ENCODE measurements around the gene KCNT2.

Gene KCNT2

DNA sequence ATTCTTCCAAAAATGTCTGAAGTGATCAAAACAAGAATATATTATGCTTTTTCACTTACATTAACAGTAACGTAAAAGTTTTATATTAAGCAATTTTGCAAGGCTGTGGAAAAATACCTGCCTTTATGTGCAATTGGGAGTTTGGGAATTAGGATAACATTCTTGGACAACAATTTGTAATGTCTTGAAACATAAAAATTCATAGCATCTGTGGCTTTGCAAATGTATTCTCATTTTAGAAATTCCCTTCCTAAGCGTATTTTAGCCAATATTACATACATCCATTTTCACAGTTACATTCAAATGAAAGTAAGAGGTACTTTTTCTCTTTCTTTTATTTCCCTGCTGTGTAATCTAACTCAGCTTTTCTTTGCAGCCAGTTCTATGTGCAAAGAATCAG, 30.2 kb upstream of the KCNT2 start:
- Histone ChIP-seq H3K4me1 (no peaks in the 10 kb centered on the region), H3K4me2 (no peak overlapping the region), H3K9me3 (replicated peaks in 1 of 11) (no peaks in the 10 kb centered on the region), H3K9ac (no peak overlapping the region), H3K36me3 (no peaks in the 10 kb centered on the region), H3K4me3 (no peak overlapping the region), H3K27me3 (no peaks in the 10 kb centered on the region), H4K20me1 (no peaks in the 10 kb centered on the region), H3K27ac (no peak overlapping the region)
- no peak for TF ChIP-seq Cebpa-rat (IDR thresholded peaks at IDR 0.05)

DNA sequence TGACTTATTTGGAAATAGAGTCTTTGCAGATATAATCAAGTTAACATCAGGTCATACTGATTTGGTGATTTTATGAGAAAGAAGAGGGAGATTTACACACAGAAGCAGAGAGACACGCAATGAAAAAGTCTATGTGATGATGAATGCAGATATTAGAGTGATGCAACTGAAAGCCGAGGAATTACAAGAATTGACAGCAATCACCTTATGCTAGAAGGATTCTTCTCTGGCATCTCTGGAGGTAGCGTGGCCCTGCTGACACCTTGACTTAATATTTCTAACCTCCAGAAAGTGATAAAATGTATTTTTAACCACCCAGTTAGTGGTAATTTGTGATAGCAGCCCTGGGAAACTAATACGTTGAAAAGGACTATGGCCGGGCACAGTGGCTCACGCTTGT, 29.4 kb upstream of the KCNT2 start:
- H4K20me1 ChIP-seq, result no peaks in the 10 kb centered on the region
- no peak overlapping the region for H3K27ac ChIP-seq
- H3K27me3 ChIP-seq, result no peaks in the 10 kb centered on the region
- H3K9me3 ChIP-seq (replicated peaks in 1 of 11), result no peaks in the 10 kb centered on the region
- no peaks in the 10 kb centered on the region for H3K36me3 ChIP-seq
- H3K4me3 ChIP-seq, result no peak overlapping the region
- no peak for TF ChIP-seq Cebpa-rat (IDR thresholded peaks at IDR 0.05)
- no peaks in the 10 kb centered on the region for H3K4me1 ChIP-seq
- H3K9ac ChIP-seq, result no peak overlapping the region
- no peak overlapping the region for H3K4me2 ChIP-seq

DNA sequence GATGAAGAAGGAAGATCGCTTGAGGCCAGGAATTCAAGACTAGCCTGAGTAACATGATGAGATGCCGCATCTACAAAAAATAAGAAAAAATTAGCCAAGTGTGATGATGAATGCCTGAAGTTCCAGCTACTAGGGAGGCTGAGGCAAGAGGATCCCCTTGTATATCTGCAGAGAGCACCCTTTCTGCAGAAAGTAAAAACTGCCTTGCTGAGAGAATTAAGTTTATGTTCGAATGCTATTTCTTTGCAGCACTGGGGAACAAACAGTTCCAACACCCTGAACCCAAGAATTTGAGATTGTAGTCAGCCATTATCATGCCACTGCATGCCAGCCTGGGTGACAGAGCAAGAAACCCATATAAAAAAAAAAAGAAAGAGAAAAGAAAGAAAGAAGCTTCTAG, 20.6 kb upstream of the KCNT2 start:
- TF ChIP-seq Cebpa-rat (IDR thresholded peaks at IDR 0.05), result no peak
- Histone ChIP-seq H4K20me1 (no peaks in the 10 kb centered on the region), H3K9ac (no peak overlapping the region), H3K4me2 (no peak overlapping the region), H3K9me3 (replicated peaks in 1 of 11) (peaks cover 8 to 16% (median 12%) of the 10 kb centered on the region in 11 experiments; a peak in 20 of 22 replicates), H3K4me3 (no peak overlapping the region), H3K27ac (no peak overlapping the region), H3K4me1 (no peaks in the 10 kb centered on the region), H3K36me3 (no peaks in the 10 kb centered on the region), H3K27me3 (no peaks in the 10 kb centered on the region)

DNA sequence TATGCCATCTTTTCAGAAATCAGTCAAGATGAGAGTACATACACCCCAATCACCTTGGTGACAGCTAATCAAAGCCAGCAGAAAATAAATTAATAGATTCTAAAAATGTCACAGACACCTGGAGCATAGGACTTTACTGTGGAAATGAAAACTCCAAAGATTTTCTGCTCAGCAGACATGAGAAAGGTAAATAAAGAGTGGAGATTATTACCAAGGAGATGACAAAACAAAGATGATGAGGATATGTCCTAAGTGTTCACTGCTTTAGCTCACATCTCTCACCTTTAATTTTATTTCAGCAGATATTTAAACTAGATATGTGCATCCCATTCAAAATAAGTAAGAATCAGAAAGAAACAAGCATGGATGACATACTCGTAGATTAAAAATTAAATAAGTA, 14.8 kb upstream of the KCNT2 start:
- Histone ChIP-seq H3K4me3 (no peak overlapping the region), H3K4me2 (no peak overlapping the region), H3K9me3 (replicated peaks in 1 of 11) (peaks cover 0 to 5% (median 1%) of the 10 kb centered on the region in 11 experiments; a peak in 6 of 22 replicates), H3K4me1 (no peaks in the 10 kb centered on the region), H3K27me3 (no peaks in the 10 kb centered on the region), H4K20me1 (no peaks in the 10 kb centered on the region), H3K9ac (no peak overlapping the region), H3K27ac (no peak overlapping the region), H3K36me3 (no peaks in the 10 kb centered on the region)
- no peak for TF ChIP-seq Cebpa-rat (IDR thresholded peaks at IDR 0.05)

DNA sequence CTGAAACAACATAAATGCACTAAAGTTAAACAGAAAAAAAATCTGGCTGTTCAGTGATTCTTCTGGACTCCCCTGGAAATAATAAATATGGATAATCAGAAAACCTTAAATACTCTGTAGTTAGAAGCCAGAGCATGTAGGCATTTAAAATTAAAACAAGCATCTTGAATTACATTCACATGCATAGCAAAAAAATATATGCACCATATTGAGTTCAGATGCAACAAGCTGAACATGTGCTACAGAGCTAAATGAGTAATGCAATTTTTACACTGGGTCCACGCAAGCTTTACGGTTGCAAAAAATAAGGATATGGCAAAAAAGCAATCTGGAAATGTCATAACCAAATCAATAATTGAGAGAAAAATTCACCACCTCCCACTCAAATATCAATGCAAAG, 11.5 kb upstream of the KCNT2 start:
- H3K4me3 ChIP-seq, result no peak overlapping the region
- H3K27ac ChIP-seq, result no peak overlapping the region
- H3K36me3 ChIP-seq, result no peaks in the 10 kb centered on the region
- H3K9me3 ChIP-seq (replicated peaks in 1 of 11), result no peaks in the 10 kb centered on the region
- no peaks in the 10 kb centered on the region for H3K27me3 ChIP-seq
- no peak for TF ChIP-seq Cebpa-rat (IDR thresholded peaks at IDR 0.05)
- H3K4me2 ChIP-seq, result no peak overlapping the region
- H3K9ac ChIP-seq, result no peak overlapping the region
- no peaks in the 10 kb centered on the region for H4K20me1 ChIP-seq
- H3K4me1 ChIP-seq, result no peaks in the 10 kb centered on the region

DNA sequence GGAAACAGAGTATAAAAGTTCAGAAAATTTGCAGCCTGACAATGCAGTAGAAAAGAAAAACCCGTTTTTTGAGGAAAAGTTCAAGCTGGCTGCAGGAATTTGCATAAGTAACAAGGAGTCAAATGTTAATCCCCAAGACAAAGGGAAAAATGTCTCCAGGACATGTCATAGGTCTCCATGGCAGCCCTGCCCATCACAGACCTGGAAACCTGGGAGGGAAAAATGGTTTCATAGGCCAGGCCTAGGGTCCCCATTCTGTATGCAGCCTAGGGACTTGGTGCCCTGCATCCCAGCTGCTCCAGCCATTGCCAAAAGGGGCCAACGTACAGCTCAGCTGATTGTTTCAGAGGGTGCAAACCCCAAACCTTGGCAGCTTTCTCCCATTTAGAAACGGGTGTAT, 3.6 kb upstream of the KCNT2 start:
- H3K27me3 ChIP-seq, result no peaks in the 10 kb centered on the region
- TF ChIP-seq Cebpa-rat (IDR thresholded peaks at IDR 0.05), result no peak
- no peak overlapping the region for H3K9ac ChIP-seq
- H3K9me3 ChIP-seq (replicated peaks in 1 of 11), result peaks cover 0 to 12% (median 7%) of the 10 kb centered on the region in 11 experiments; a peak in 12 of 22 replicates
- H4K20me1 ChIP-seq, result no peaks in the 10 kb centered on the region
- H3K4me3 ChIP-seq, result no peak overlapping the region
- no peaks in the 10 kb centered on the region for H3K36me3 ChIP-seq
- no peak overlapping the region for H3K4me2 ChIP-seq
- no peak overlapping the region for H3K27ac ChIP-seq
- no peaks in the 10 kb centered on the region for H3K4me1 ChIP-seq

DNA sequence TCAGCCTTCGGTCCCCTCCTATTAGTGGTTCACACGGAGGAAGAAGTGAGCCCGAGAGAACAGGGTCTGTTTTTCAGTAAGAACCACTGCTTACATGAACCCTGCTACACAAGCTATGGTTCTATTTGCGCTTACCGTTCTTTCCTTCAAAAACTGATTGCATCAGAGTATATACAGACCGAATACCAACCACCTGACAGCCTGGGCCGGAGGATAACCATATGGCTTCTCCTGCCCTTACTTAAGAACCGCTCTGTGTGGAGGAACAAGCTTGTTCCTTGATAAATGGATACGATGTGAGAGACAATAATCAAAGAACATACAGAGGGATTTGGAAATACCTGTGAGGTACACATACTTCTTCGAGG, 1.1 kb upstream of the KCNT2 start:
- Histone ChIP-seq H3K27ac (no peak overlapping the region), H3K9ac (no peak overlapping the region), H3K4me2 (no peak overlapping the region), H3K4me1 (no peaks in the 10 kb centered on the region), H3K27me3 (no peaks in the 10 kb centered on the region), H4K20me1 (no peaks in the 10 kb centered on the region), H3K9me3 (replicated peaks in 1 of 11) (peaks cover 0 to 12% (median 7%) of the 10 kb centered on the region in 11 experiments; a peak in 12 of 22 replicates), H3K4me3 (no peak overlapping the region), H3K36me3 (no peaks in the 10 kb centered on the region)
- no peak for TF ChIP-seq Cebpa-rat (IDR thresholded peaks at IDR 0.05)

DNA sequence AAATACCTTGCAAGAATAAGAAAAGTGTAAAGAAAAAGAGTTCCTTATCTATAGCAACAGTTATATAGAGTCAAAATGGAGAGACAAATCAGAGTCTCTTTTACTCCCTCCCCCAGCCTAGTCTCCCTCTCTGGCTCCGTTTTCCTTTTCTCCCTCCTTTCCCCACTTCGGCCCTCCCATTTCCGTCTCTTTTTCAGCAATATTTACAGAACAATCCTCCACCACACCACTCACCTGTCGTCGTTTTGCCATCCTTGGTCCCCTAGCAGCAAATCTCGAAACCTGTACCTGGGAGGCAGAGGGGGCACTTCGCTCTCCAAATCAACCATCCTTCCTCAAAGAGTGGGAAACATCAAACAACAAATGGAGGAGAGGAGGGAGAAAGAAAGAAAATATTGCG, 259 bp downstream of the KCNT2 start:
- H3K4me3 ChIP-seq, result no peak overlapping the region

DNA sequence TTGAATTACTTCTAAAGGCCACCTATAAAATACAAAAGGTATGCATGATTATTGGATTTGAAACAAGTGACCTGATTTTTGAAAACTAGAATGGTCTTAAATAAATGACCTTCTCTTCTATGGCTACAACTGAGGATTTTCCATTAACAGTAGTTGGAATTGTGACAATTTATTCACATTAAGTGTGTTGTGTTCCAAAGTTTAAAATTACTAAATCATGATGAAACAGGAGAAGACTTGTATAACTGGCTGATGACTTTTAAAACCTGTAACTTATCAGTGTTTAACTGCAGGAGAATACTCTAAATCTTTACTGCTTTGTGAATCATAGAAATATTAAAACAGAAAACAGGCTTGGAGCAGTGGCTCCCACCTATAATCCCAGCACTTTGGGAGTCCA, 4.6 kb downstream of the KCNT2 start:
- no peak for TF ChIP-seq Cebpa-rat (IDR thresholded peaks at IDR 0.05)
- Histone ChIP-seq H4K20me1 (no peaks in the 10 kb centered on the region), H3K4me3 (no peak overlapping the region), H3K4me1 (no peaks in the 10 kb centered on the region), H3K27ac (no peak overlapping the region), H3K27me3 (no peaks in the 10 kb centered on the region), H3K9me3 (replicated peaks in 1 of 11) (peaks cover 0 to 6% (median 4%) of the 10 kb centered on the region in 11 experiments; a peak in 12 of 22 replicates), H3K9ac (no peak overlapping the region), H3K4me2 (no peak overlapping the region), H3K36me3 (no peaks in the 10 kb centered on the region)

More for the DNA sequence above, 259 bp downstream of the KCNT2 start:
- H3K36me3 ChIP-seq, result no peaks in the 10 kb centered on the region
- peaks cover 0 to 12% (median 7%) of the 10 kb centered on the region in 11 experiments; a peak in 12 of 22 replicates for H3K9me3 ChIP-seq (replicated peaks in 1 of 11)
- no peak overlapping the region for H3K4me2 ChIP-seq
- no peaks in the 10 kb centered on the region for H3K27me3 ChIP-seq
- H3K4me1 ChIP-seq, result no peaks in the 10 kb centered on the region
- H3K27ac ChIP-seq, result no peak overlapping the region
- no peak for TF ChIP-seq Cebpa-rat (IDR thresholded peaks at IDR 0.05)
- H4K20me1 ChIP-seq, result no peaks in the 10 kb centered on the region
- H3K9ac ChIP-seq, result no peak overlapping the region

DNA sequence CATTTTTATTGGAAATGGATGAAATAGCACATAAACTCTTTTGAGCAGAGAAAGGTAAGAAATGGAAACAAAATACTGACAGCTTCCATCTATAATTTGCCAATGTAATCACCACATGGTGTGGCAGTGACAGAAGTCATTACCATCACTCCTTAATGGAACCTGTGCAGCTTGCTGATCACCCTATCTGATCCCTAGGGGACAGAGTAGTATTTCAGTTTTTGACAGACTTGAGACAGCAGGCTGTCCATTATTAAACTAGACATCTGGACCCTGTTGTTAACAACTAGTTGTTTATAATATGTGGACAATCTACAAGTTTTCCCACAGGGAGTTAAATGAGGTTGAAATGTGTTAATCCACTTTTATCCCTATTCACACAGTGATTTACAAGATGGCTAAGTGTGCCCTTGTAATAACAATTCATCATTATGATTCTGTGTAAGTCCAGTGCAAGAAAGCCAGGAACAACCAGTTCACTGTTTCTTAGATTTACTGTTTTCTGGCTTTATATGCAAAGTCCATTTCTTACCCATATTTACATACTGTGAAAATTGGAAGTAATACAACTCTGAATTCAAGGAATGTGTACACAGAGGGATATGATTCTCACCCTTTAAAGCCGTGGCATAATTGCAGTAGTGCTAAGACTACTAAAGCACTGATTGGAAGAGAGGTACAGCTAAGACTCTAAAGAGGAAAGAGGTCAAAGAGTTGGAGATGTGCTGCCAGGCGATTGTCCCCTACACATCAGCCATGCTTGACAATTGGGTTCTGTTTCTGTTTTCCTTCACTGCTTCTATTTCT, 9.1 kb downstream of the KCNT2 start:
- no peak overlapping the region for H3K4me3 ChIP-seq
- H3K9me3 ChIP-seq (replicated peaks in 1 of 11), result no peaks in the 10 kb centered on the region
- H3K27me3 ChIP-seq, result no peaks in the 10 kb centered on the region
- H3K4me2 ChIP-seq, result no peak overlapping the region
- no peaks in the 10 kb centered on the region for H3K4me1 ChIP-seq
- H3K9ac ChIP-seq, result no peak overlapping the region
- H3K27ac ChIP-seq, result no peak overlapping the region
- H3K36me3 ChIP-seq, result no peaks in the 10 kb centered on the region
- no peaks in the 10 kb centered on the region for H4K20me1 ChIP-seq
- no peak for TF ChIP-seq Cebpa-rat (IDR thresholded peaks at IDR 0.05)
